Keratinocyte (primary cell): ENCODE data around the gene GALNS.
"Not testable (repeated sequence)": the region's sequence is repeated elsewhere in the genome, so short reads cannot be mapped to it uniquely, and the experiment has no call there.

ENCODE experiments used
- EZH2 ChIP-seq: IDR thresholded peaks from one replicate; pipeline ENCODE4 v1.6.1; 2012; ENCODE audit warnings: inconsistent platforms, mild to moderate bottlenecking, low read length, moderate library complexity
- TF ChIP-seq, protein P1 (sequence below), 3 experiments: IDR thresholded peaks in 1 of 3; conservative IDR thresholded peaks in 1 of 3; optimal IDR thresholded peaks in 1 of 3; 2 replicates in 2 of 3; 3 replicates in 1 of 3; pipeline versions ENCODE3 to v1.5.1; 2011; ENCODE audit warnings: low read length in 3 of 3, mild to moderate bottlenecking in 3 of 3, moderate library complexity in 2 of 3, control low read depth in 1 of 3, inconsistent platforms in 1 of 3; ENCODE audit not compliant: insufficient read depth in 2 of 3; ENCODE audit errors: extremely low read depth in 1 of 3

DNA sequence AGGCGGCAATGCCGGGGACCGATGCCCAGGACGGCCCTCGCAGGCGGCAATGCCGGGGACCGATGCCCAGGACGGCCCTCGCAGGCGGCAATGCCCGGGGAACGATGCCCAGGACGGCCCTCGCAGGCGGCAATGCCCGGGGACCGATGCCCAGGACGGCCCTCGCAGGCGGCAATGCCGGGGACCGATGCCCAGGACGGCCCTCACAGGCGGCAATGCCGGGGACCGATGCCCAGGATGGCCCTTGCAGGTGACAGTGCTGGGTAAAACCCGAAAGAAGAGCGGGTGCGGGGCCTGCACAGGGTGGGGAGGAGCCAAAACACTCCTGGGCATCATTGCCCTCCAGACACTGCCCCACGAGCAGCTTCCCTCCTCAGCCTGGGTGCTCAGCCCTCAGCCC is 33.1 kb downstream of the GALNS start:
- TF ChIP-seq EZH2 = not testable (repeated sequence)
- TF ChIP-seq, protein P1, sequence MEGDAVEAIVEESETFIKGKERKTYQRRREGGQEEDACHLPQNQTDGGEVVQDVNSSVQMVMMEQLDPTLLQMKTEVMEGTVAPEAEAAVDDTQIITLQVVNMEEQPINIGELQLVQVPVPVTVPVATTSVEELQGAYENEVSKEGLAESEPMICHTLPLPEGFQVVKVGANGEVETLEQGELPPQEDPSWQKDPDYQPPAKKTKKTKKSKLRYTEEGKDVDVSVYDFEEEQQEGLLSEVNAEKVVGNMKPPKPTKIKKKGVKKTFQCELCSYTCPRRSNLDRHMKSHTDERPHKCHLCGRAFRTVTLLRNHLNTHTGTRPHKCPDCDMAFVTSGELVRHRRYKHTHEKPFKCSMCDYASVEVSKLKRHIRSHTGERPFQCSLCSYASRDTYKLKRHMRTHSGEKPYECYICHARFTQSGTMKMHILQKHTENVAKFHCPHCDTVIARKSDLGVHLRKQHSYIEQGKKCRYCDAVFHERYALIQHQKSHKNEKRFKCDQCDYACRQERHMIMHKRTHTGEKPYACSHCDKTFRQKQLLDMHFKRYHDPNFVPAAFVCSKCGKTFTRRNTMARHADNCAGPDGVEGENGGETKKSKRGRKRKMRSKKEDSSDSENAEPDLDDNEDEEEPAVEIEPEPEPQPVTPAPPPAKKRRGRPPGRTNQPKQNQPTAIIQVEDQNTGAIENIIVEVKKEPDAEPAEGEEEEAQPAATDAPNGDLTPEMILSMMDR (optimal IDR thresholded peaks at IDR 0.05 in 1 of 3, IDR thresholded peaks at IDR 0.05 in 1 of 3, conservative IDR thresholded peaks at IDR 0.05 in 1 of 3; ENCODE audit: extremely low read depth in 1 of 3, insufficient read depth in 2 of 3, low read length in 3 of 3) = not testable (repeated sequence)
